SU-DHL-6 (cell line): ENCODE results near the gene IFNGR2.

Experiments
- H2AFZ ChIP-seq: fragments of 200-600 bp; sonication (generic); 2 replicates; pipeline ENCODE4 v1.6.1; 2014; ENCODE audit warnings: low read depth, mild to moderate bottlenecking, moderate library complexity, mixed read lengths, antibody characterized with exemption, low read length; ENCODE audit not compliant: severe bottlenecking
- H3F3A ChIP-seq: fragments of 200-600 bp; shearing (Covaris generic); 2 replicates; pipeline ENCODE4 v1.6.0; 2016; ENCODE audit warnings: antibody characterized with exemption, mild to moderate bottlenecking; ENCODE audit not compliant: insufficient read depth
- H3K27ac ChIP-seq: fragments of 200-600 bp; sonication (generic); 2 replicates; pipeline ENCODE4 v1.5.1; 2016; ENCODE audit warnings: low read depth, mild to moderate bottlenecking, low read length, moderate library complexity, mixed read lengths
- H3K27me3 ChIP-seq: fragments of 200-600 bp; sonication (generic), shearing (Covaris generic); 2 replicates; pipeline ENCODE4 v1.6.0; 2014; ENCODE audit warnings: mild to moderate bottlenecking, low read length
- H3K36me3 ChIP-seq: fragments of 200-600 bp; sonication (generic); 2 replicates; pipeline ENCODE4 v1.6.1; 2014; ENCODE audit warnings: mild to moderate bottlenecking, low read length, mixed read lengths
- H3K4me2 ChIP-seq: fragments of 300-600, 200-600 bp; shearing (Covaris generic), sonication (generic); 2 replicates; pipeline ENCODE4 v1.6.0; 2014; ENCODE audit warnings: low read length, low read depth, mild to moderate bottlenecking; ENCODE audit not compliant: poor library complexity, severe bottlenecking
- H3K4me3 ChIP-seq: fragments of 200-600 bp; sonication (generic); 2 replicates; pipeline ENCODE4 v1.5.1; 2014; ENCODE audit warnings: antibody characterized with exemption, low read length, mild to moderate bottlenecking, mixed read lengths; ENCODE audit not compliant: insufficient read depth, poor library complexity, severe bottlenecking
- H3K79me2 ChIP-seq: fragments of 200-600 bp; sonication (generic); 2 replicates; pipeline ENCODE4 v1.6.1; 2014; ENCODE audit warnings: mild to moderate bottlenecking, low read length, moderate library complexity; ENCODE audit not compliant: insufficient read depth
- H3K9ac ChIP-seq: fragments of 200-600 bp; sonication (generic); 2 replicates; pipeline ENCODE4 v1.7.0; 2014; ENCODE audit warnings: mild to moderate bottlenecking, low read length
- H3K9me2 ChIP-seq: fragments of 200-600 bp; sonication (generic); replicated peaks from 2 replicates; pipeline ENCODE4 v1.6.1; 2014; ENCODE audit warnings: low read length; ENCODE audit not compliant: insufficient read depth
- H3K9me3 ChIP-seq: fragments of 200-600 bp; sonication (generic); 2 replicates; pipeline ENCODE4 v1.6.1; 2014; ENCODE audit warnings: low read length, mixed read lengths; ENCODE audit not compliant: insufficient read depth
- H4K20me1 ChIP-seq: fragments of 200-600 bp; sonication (generic); 2 replicates; pipeline ENCODE4 v1.6.1; 2014; ENCODE audit warnings: low read depth, mild to moderate bottlenecking, antibody characterized with exemption, low read length, moderate library complexity, mixed read lengths
- EZH2phosphoT487 ChIP-seq: fragments of 200-600 bp; sonication (generic), shearing (Covaris generic); conservative IDR thresholded peaks from 2 replicates; pipeline ENCODE4 v1.6.1; 2018; ENCODE audit warnings: mild to moderate bottlenecking, antibody characterized with exemption, low read length, moderate library complexity, mixed read lengths
- TF ChIP-seq, protein P1 (sequence below): fragments of 200-600 bp; sonication (generic); IDR thresholded peaks from one replicate; pipeline ENCODE4 v1.5.1; 2017; ENCODE audit warnings: antibody characterized with exemption, mild to moderate bottlenecking, low read length, moderate library complexity; ENCODE audit not compliant: insufficient read depth, poor library complexity, severe bottlenecking

IFNGR2 gene

DNA sequence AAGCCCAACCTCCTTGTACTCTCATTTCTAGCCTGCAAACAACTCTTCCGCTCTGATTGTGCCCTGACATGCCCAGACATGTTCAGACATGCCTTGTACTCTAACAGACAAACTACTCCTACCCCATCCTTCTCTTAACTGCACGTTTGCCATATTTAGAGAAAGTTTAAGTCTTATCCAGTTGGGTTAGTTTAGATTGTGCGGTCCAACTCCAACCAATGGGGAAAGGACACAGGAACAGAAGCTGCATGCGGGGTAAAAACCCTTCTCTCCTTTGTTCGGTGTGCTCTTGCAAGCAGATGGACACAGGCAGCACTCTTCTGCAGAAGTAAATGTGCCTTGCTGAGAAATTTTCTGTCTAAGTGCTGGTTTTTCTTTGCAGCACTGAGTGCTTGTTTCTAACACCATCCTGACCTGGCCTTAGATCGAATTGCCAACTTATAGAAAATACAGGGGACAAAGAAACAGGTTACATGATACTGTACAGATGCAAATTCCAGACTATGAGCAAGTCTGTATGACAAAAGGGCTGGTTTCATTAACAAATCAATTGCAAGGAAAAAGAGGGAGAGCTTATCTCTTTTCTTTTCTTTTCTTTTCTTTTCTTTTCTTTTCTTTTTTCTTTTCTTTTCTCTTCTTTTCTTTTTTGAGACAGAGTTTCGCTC is 35.8 kb upstream of the IFNGR2 start:
- Histone ChIP-seq H3K9me3 (peaks cover 18% of the 10 kb centered on the region; the same call in 1 of the 2 replicates), H3K4me3 (no peak overlapping the region), H3K27me3 (no peaks in the 10 kb centered on the region), H3K79me2 (no peaks in the 10 kb centered on the region), H2AFZ (no peak overlapping the region), H3F3A (peaks cover 12% of the 10 kb centered on the region), H4K20me1 (no peaks in the 10 kb centered on the region), H3K27ac (peak overlapping the region; percentile 34; the same call in 1 of the 2 replicates), H3K9ac (no peak overlapping the region), H3K36me3 (no peaks in the 10 kb centered on the region), H3K9me2 (no peaks in the 10 kb centered on the region), H3K4me2 (no peak overlapping the region)
- TF ChIP-seq, protein P1, sequence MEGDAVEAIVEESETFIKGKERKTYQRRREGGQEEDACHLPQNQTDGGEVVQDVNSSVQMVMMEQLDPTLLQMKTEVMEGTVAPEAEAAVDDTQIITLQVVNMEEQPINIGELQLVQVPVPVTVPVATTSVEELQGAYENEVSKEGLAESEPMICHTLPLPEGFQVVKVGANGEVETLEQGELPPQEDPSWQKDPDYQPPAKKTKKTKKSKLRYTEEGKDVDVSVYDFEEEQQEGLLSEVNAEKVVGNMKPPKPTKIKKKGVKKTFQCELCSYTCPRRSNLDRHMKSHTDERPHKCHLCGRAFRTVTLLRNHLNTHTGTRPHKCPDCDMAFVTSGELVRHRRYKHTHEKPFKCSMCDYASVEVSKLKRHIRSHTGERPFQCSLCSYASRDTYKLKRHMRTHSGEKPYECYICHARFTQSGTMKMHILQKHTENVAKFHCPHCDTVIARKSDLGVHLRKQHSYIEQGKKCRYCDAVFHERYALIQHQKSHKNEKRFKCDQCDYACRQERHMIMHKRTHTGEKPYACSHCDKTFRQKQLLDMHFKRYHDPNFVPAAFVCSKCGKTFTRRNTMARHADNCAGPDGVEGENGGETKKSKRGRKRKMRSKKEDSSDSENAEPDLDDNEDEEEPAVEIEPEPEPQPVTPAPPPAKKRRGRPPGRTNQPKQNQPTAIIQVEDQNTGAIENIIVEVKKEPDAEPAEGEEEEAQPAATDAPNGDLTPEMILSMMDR = no peak
- no peak for TF ChIP-seq EZH2phosphoT487

DNA sequence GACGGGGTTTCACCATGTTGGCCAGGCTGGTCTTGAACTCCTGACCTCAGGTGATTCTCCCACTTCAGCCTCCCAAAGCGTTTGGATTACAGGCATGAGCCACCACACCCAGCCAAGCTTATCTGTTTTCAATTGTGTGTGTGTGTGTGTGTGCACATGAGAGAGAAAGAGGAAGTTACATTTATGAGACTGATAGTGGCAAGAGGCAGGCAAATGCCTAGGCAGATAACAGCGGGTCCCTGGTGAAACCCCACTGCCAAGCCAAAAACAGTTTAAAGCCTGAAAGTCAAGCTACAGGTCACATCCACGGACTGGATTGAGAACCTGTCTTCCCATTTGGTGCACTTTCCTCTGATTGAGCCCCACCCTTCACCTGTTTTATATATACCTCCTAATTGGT is 35.1 kb upstream of the IFNGR2 start:
- Histone ChIP-seq H3K9me3 (peaks cover 18% of the 10 kb centered on the region; the same call in 1 of the 2 replicates), H3K79me2 (no peaks in the 10 kb centered on the region), H3F3A (peaks cover 7% of the 10 kb centered on the region), H3K9me2 (no peaks in the 10 kb centered on the region), H4K20me1 (no peaks in the 10 kb centered on the region), H3K9ac (no peak overlapping the region), H3K27ac (peak overlapping the region; percentile 40), H2AFZ (no peak overlapping the region), H3K36me3 (no peaks in the 10 kb centered on the region), H3K4me2 (no peak overlapping the region), H3K4me3 (no peak overlapping the region), H3K27me3 (no peaks in the 10 kb centered on the region)
- TF ChIP-seq EZH2phosphoT487 = no peak
- TF ChIP-seq, protein P1 = no peak

DNA sequence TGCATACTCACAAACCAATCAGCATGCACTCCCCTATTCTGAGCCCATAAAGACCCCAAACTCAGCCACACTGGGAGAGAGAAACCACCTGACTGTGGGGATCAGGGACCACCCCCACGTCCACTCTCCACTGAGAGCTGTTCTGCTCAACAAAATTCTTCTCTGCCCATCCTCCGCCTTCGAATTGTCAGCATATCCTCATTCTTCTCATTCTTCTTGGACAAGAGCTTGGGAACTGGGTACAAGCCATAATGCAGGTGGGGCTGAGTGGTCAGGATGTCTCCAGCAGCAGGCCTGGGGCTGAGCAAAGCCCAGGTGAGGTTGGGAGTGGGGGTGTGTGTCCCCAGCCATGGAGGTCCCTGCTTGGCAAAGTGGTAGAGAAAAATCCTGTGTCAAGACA is 34.6 kb upstream of the IFNGR2 start:
- Histone ChIP-seq H3K9ac (no peak overlapping the region), H3K9me2 (no peaks in the 10 kb centered on the region), H3K27ac (peak overlapping the region; percentile 40), H3K4me3 (no peak overlapping the region), H3K4me2 (no peak overlapping the region), H3K27me3 (no peaks in the 10 kb centered on the region), H3K36me3 (no peaks in the 10 kb centered on the region), H3K9me3 (peaks cover 18% of the 10 kb centered on the region; the same call in 1 of the 2 replicates), H4K20me1 (no peaks in the 10 kb centered on the region), H2AFZ (no peak overlapping the region), H3F3A (peaks cover 6% of the 10 kb centered on the region), H3K79me2 (no peaks in the 10 kb centered on the region)
- TF ChIP-seq, protein P1 = no peak
